ENCODE data around the gene CRACR2B.

- TF ChIP-seq EZH2 (optimal IDR thresholded peaks at IDR 0.05; ENCODE audit: low read depth, low read length) (no peak), CTCF (IDR thresholded peaks at IDR 0.05; ENCODE audit: low read length) (no peak)
Measured at GRCh38 chr11:825366-826226, 2.1 kb upstream of the CRACR2B start.
